Keratinocyte (primary cell): Measurements from ENCODE around the gene PPFIBP2. TPM values are rescaled to one million over a fixed set of nuclear protein-coding genes. Genes with fewer than 3 reads are reported as not detected.

ENCODE experiments used
- DNase-seq: peaks from one replicate; pipeline ENCODE4 v3.0.0-alpha.2; 2011; ENCODE audit warnings: low read depth, missing footprints, low spot score
- FAIRE-seq: peaks from 2 replicates; lab custom pipeline; 2011; peaks lifted over from hg19 to GRCh38; lab: Jason Lieb, UNC
- H2AFZ ChIP-seq: 2 replicates; pipeline ENCODE4 v1.6.0; 2012; ENCODE audit warnings: low read length, control low read depth, inconsistent platforms; ENCODE audit not compliant: control insufficient read depth
- H3K27ac ChIP-seq: 2 replicates; pipeline ENCODE4 v1.5.1; 2011; ENCODE audit warnings: low read length; ENCODE audit not compliant: control insufficient read depth, insufficient read depth
- H3K27me3 ChIP-seq: 3 replicates; pipeline ENCODE4 v1.6.0; 2011; ENCODE audit warnings: low read length; ENCODE audit not compliant: control insufficient read depth, insufficient read depth; ENCODE audit errors: extremely low read depth
- H3K36me3 ChIP-seq, 2 experiments: 2 replicates in 1 of 2; 3 replicates in 1 of 2; pipeline ENCODE4 v1.5.1; 2011; ENCODE audit warnings: low read length in 2 of 2, mild to moderate bottlenecking in 1 of 2; ENCODE audit not compliant: control insufficient read depth in 2 of 2, insufficient read depth in 2 of 2; ENCODE audit errors: extremely low read depth in 1 of 2
- H3K4me1 ChIP-seq: 3 replicates; pipeline ENCODE4 v1.5.1; 2011; ENCODE audit warnings: low read length; ENCODE audit not compliant: control insufficient read depth, insufficient read depth; ENCODE audit errors: extremely low read depth
- H3K4me2 ChIP-seq: 3 replicates; pipeline ENCODE4 v1.6.0; 2011; ENCODE audit warnings: low read depth, low read length; ENCODE audit not compliant: control insufficient read depth, insufficient read depth; ENCODE audit errors: extremely low read depth
- H3K4me3 ChIP-seq, 3 experiments: fragments of 200-600 bp in 1 of 3; sonication (generic) in 1 of 3; 2 replicates in 2 of 3; 3 replicates in 1 of 3; pipeline ENCODE4 v1.5.1; 2011 to 2016; ENCODE audit warnings: low read length in 3 of 3, mild to moderate bottlenecking in 3 of 3, control low read depth in 2 of 3, inconsistent platforms in 1 of 3, low read depth in 1 of 3, mixed read lengths in 1 of 3, mixed run types in 1 of 3, moderate library complexity in 1 of 3; ENCODE audit not compliant: control insufficient read depth in 2 of 3, insufficient read depth in 2 of 3; ENCODE audit errors: extremely low read depth in 1 of 3
- H3K79me2 ChIP-seq: 2 replicates; pipeline ENCODE4 v1.6.0; 2012; ENCODE audit warnings: low read length; ENCODE audit not compliant: control insufficient read depth, insufficient read depth
- H3K9ac ChIP-seq: 3 replicates; pipeline ENCODE4 v1.6.0; 2011; ENCODE audit warnings: low read length; ENCODE audit not compliant: control insufficient read depth, insufficient read depth; ENCODE audit errors: extremely low read depth
- H3K9me1 ChIP-seq: 3 replicates; pipeline ENCODE4 v1.6.0; 2011; ENCODE audit warnings: low read length; ENCODE audit not compliant: control insufficient read depth, insufficient read depth; ENCODE audit errors: extremely low read depth
- H3K9me3 ChIP-seq: 2 replicates; pipeline ENCODE4 v1.5.1; 2012; ENCODE audit warnings: low read depth, low read length; ENCODE audit not compliant: control insufficient read depth
- H4K20me1 ChIP-seq: 3 replicates; pipeline ENCODE4 v1.6.0; 2011; ENCODE audit warnings: low read length; ENCODE audit not compliant: control insufficient read depth, insufficient read depth; ENCODE audit errors: extremely low read depth
- EZH2 ChIP-seq: IDR thresholded peaks from one replicate; pipeline ENCODE4 v1.6.1; 2012; ENCODE audit warnings: inconsistent platforms, mild to moderate bottlenecking, low read length, moderate library complexity
- dilution Hi-C: fragments of 300-500 bp; cut with MboI; formaldehyde crosslinking; loops from one replicate; pipeline ENCODE4 v1.7.0; 2020; ENCODE audit warnings: low sequenced_read_pairs; ENCODE audit not compliant: extremely low pct_ligation_motif_present
- polyA plus RNA-seq, 5 experiments: library from polyadenylated mRNA; depleted of rRNA in 3 of 5; stranded (reverse) in 3 of 5; stranded (forward) in 1 of 5; unstranded in 1 of 5; fragments of >200 nt; gene quantifications; 1 replicate in 1 of 5; 2 replicates in 3 of 5; 3 replicates in 1 of 5; pipeline versions ENCODE4 v1.2.1 to v1.2.3, GENCODE V29; 2011 to 2012; ENCODE audit warnings: missing spikeins in 2 of 5, low read depth in 1 of 5, low replicate concordance in 1 of 5
- TF ChIP-seq, protein P1 (sequence below), 3 experiments: IDR thresholded peaks in 1 of 3; conservative IDR thresholded peaks in 1 of 3; optimal IDR thresholded peaks in 1 of 3; 2 replicates in 2 of 3; 3 replicates in 1 of 3; pipeline versions ENCODE3 to v1.5.1; 2011; ENCODE audit warnings: low read length in 3 of 3, mild to moderate bottlenecking in 3 of 3, moderate library complexity in 2 of 3, control low read depth in 1 of 3, inconsistent platforms in 1 of 3; ENCODE audit not compliant: insufficient read depth in 2 of 3; ENCODE audit errors: extremely low read depth in 1 of 3

PPFIBP2 gene
- polyA plus RNA-seq, 1 donor (not counting 4 experiments of a cell fraction or from before 2014, with no cell fraction given), result 11.0 TPM

GRCh38 chr11:7672960-7673723 is 159.3 kb downstream of the PPFIBP2 start, which contains the start of gene CYB5R2:
CYB5R2 (minus strand) TSS chr11:7673500; CDS start chr11:7672825, 675 bp downstream.
- Histone ChIP-seq H3K36me3 (no peaks in the 10 kb centered on the region), H3K9me1 (no peaks in the 10 kb centered on the region), H3K79me2 (no peaks in the 10 kb centered on the region), H3K9me3 (no peaks in the 10 kb centered on the region), H3K27ac (peak within 1 kb of the TSS; percentile 45), H3K4me2 (peak within 1 kb of the TSS; percentile 73), H3K9ac (peak within 1 kb of the TSS; percentile 71), H3K4me1 (peaks cover 60% of the 10 kb centered on the region), H4K20me1 (no peaks in the 10 kb centered on the region), H3K27me3 (no peaks in the 10 kb centered on the region), H3K4me3 (peak within 1 kb of the TSS; percentile 34 to 56 (median 47)), H2AFZ (peak within 1 kb of the TSS; percentile 58)
- TF ChIP-seq, protein P1, sequence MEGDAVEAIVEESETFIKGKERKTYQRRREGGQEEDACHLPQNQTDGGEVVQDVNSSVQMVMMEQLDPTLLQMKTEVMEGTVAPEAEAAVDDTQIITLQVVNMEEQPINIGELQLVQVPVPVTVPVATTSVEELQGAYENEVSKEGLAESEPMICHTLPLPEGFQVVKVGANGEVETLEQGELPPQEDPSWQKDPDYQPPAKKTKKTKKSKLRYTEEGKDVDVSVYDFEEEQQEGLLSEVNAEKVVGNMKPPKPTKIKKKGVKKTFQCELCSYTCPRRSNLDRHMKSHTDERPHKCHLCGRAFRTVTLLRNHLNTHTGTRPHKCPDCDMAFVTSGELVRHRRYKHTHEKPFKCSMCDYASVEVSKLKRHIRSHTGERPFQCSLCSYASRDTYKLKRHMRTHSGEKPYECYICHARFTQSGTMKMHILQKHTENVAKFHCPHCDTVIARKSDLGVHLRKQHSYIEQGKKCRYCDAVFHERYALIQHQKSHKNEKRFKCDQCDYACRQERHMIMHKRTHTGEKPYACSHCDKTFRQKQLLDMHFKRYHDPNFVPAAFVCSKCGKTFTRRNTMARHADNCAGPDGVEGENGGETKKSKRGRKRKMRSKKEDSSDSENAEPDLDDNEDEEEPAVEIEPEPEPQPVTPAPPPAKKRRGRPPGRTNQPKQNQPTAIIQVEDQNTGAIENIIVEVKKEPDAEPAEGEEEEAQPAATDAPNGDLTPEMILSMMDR (optimal IDR thresholded peaks at IDR 0.05 in 1 of 3, IDR thresholded peaks at IDR 0.05 in 1 of 3, conservative IDR thresholded peaks at IDR 0.05 in 1 of 3; ENCODE audit: extremely low read depth in 1 of 3, insufficient read depth in 2 of 3, low read length in 3 of 3), result no peak
- TF ChIP-seq EZH2, result no peak
- dilution Hi-C loops, result no loop called here
- DNase-seq (no peak), FAIRE-seq (no peak)

DNA sequence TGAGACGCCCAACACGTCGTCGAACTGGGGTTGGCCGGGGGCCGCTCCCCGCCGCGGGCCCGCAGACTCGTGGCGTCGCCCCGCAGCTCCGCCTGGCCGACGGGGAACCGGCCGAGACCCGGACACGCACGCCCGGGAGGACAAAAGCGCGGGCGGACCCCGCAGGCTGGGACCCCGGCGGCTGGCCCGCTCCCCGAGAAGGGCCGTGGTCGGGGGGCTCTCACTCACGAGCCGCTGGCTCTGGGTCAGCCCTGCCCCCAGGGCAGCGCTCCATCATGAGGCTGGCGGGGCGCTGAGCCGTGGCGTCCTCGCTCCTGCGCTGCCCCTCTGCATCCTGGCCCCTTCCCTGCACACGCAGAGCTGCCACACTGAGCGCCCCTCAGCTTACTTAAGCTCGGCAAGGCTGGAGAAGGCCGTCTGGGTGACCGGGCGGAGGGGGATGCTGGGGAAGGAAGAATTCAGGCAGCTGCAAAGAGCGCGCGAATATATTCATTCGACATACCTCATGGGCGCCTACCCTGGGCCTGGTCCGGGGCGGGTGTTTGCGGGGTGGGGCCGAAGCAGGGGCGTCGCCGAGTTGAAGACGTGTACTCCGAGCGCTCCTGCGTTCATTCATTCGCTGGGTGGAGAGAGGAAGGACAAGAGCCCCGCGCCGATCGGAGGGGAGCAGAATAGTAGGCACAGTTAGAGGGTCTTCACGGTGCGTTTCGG is 160.1 kb downstream of the PPFIBP2 start:
- no peaks in the 10 kb centered on the region for H3K79me2 ChIP-seq
- no peaks in the 10 kb centered on the region for H4K20me1 ChIP-seq
- H3K27me3 ChIP-seq, result no peaks in the 10 kb centered on the region
- H3K9me3 ChIP-seq, result no peaks in the 10 kb centered on the region
- TF ChIP-seq, protein P1 (optimal IDR thresholded peaks at IDR 0.05 in 1 of 3, IDR thresholded peaks at IDR 0.05 in 1 of 3, conservative IDR thresholded peaks at IDR 0.05 in 1 of 3; ENCODE audit: extremely low read depth in 1 of 3, insufficient read depth in 2 of 3, low read length in 3 of 3), result no peak
- no peak for TF ChIP-seq EZH2
- peaks cover 53% of the 10 kb centered on the region for H3K4me1 ChIP-seq
- H3K4me3 ChIP-seq, result peak overlapping the region; percentile 34 to 56 (median 47)
- H3K36me3 ChIP-seq, result no peaks in the 10 kb centered on the region
- peak overlapping the region; percentile 73 for H3K4me2 ChIP-seq
- H3K27ac ChIP-seq, result peak overlapping the region; percentile 42
- peak overlapping the region; percentile 71 for H3K9ac ChIP-seq
- H3K9me1 ChIP-seq, result no peaks in the 10 kb centered on the region
- dilution Hi-C loops, result no loop called here
- peak overlapping the region; percentile 58 for H2AFZ ChIP-seq
- FAIRE-seq, result no peak
- no peak for DNase-seq
